Ishikawa (cell line): ENCODE measurements around the gene RHOBTB3.
A peak's percentile ranks its signal among the peaks of the same experiment; 100 is the strongest.

Source experiments
- CEBPB ChIP-seq: IDR thresholded peaks from 2 replicates; pipeline ENCODE4 v1.6.1; 2012
- CREB1 ChIP-seq: IDR thresholded peaks from 2 replicates; pipeline ENCODE4 v1.6.1; 2012; ENCODE audit warnings: low read depth
- EGR1 ChIP-seq: IDR thresholded peaks from 2 replicates; pipeline ENCODE4 v1.6.1; 2012
- EP300 ChIP-seq: IDR thresholded peaks from 2 replicates; pipeline ENCODE4 v1.6.1; 2012; ENCODE audit warnings: borderline replicate concordance
- FOXM1 ChIP-seq: IDR thresholded peaks from 2 replicates; pipeline ENCODE4 v1.6.1; 2012; ENCODE audit warnings: low read depth, borderline replicate concordance
- NFIC ChIP-seq: IDR thresholded peaks from 2 replicates; pipeline ENCODE4 v1.6.1; 2012
- RAD21 ChIP-seq: IDR thresholded peaks from 2 replicates; pipeline ENCODE4 v1.6.1; 2012; ENCODE audit warnings: low read depth
- TAF1 ChIP-seq: IDR thresholded peaks from 2 replicates; pipeline ENCODE4 v1.6.1; 2012; ENCODE audit warnings: low read depth, mild to moderate bottlenecking
- TCF12 ChIP-seq: IDR thresholded peaks from 2 replicates; pipeline ENCODE4 v1.6.1; 2012; ENCODE audit warnings: low read depth
- TEAD4 ChIP-seq: IDR thresholded peaks from 2 replicates; pipeline ENCODE4 v1.6.1; 2012
- YY1 ChIP-seq: IDR thresholded peaks from 2 replicates; pipeline ENCODE4 v1.6.1; 2012; ENCODE audit warnings: low read depth
- ZBTB7A ChIP-seq: IDR thresholded peaks from 2 replicates; pipeline ENCODE4 v1.6.1; 2012; ENCODE audit warnings: low read depth
- TF ChIP-seq, protein P1 (sequence below): IDR thresholded peaks from 2 replicates; pipeline ENCODE4 v1.6.1; 2012
- TF ChIP-seq, protein P2 (sequence below): IDR thresholded peaks from 2 replicates; pipeline ENCODE4 v1.6.1; 2012
- TF ChIP-seq, protein P3 (sequence below): IDR thresholded peaks from 2 replicates; pipeline ENCODE4 v1.6.1; 2012; ENCODE audit warnings: low read depth, mild to moderate bottlenecking

Gene RHOBTB3

DNA sequence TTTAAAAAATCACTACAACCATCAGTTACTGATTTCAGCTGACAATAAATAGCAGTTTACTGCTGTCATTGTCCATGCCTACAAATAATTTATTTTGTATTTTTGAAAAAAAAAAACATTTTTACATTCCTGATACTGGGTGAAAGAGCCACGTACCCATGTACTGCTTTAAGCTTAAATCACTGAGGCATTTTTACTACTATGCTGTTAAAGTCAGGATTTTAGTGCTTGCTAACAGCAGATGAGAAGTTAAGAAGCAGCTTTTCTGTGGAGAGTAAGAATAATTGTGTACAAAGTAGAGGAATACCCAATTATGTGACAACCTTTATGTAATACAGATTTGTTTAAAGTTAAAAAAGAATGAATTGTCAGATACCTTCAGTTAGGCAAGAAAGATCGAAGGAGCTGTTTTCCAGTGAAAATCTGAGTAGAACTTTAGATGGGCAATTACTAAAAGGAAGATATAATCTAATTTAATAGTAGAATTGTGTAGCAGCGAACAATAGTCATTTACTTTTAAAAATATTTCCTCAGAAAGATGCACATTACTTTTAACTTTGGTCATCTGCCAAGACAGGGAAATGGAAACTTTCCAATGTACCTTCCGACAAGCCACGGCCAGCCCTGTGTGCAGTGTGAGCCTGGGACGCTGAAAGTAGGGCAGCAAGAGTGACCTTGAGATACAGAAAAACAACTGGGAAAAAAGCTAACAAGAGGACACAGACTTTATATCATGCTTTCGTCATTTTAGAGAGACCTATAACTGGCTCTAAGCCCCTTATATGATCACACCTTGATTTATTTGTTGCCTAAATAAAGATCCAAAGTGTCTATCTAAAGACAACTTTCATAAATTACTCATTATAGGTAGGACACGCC is 39.9 kb downstream of the RHOBTB3 start:
- TF ChIP-seq, protein P1, sequence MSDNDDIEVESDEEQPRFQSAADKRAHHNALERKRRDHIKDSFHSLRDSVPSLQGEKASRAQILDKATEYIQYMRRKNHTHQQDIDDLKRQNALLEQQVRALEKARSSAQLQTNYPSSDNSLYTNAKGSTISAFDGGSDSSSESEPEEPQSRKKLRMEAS: no peak
- TF ChIP-seq, protein P2, sequence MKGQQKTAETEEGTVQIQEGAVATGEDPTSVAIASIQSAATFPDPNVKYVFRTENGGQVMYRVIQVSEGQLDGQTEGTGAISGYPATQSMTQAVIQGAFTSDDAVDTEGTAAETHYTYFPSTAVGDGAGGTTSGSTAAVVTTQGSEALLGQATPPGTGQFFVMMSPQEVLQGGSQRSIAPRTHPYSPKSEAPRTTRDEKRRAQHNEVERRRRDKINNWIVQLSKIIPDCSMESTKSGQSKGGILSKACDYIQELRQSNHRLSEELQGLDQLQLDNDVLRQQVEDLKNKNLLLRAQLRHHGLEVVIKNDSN: no peak
- TF ChIP-seq ZBTB7A (no peak), TCF12 (no peak), RAD21 (no peak), CEBPB (no peak), CREB1 (no peak), NFIC (no peak), TAF1 (no peak), FOXM1 (no peak), YY1 (no peak), EGR1 (no peak)
- TF ChIP-seq, protein P3, sequence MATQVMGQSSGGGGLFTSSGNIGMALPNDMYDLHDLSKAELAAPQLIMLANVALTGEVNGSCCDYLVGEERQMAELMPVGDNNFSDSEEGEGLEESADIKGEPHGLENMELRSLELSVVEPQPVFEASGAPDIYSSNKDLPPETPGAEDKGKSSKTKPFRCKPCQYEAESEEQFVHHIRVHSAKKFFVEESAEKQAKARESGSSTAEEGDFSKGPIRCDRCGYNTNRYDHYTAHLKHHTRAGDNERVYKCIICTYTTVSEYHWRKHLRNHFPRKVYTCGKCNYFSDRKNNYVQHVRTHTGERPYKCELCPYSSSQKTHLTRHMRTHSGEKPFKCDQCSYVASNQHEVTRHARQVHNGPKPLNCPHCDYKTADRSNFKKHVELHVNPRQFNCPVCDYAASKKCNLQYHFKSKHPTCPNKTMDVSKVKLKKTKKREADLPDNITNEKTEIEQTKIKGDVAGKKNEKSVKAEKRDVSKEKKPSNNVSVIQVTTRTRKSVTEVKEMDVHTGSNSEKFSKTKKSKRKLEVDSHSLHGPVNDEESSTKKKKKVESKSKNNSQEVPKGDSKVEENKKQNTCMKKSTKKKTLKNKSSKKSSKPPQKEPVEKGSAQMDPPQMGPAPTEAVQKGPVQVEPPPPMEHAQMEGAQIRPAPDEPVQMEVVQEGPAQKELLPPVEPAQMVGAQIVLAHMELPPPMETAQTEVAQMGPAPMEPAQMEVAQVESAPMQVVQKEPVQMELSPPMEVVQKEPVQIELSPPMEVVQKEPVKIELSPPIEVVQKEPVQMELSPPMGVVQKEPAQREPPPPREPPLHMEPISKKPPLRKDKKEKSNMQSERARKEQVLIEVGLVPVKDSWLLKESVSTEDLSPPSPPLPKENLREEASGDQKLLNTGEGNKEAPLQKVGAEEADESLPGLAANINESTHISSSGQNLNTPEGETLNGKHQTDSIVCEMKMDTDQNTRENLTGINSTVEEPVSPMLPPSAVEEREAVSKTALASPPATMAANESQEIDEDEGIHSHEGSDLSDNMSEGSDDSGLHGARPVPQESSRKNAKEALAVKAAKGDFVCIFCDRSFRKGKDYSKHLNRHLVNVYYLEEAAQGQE: no peak

DNA sequence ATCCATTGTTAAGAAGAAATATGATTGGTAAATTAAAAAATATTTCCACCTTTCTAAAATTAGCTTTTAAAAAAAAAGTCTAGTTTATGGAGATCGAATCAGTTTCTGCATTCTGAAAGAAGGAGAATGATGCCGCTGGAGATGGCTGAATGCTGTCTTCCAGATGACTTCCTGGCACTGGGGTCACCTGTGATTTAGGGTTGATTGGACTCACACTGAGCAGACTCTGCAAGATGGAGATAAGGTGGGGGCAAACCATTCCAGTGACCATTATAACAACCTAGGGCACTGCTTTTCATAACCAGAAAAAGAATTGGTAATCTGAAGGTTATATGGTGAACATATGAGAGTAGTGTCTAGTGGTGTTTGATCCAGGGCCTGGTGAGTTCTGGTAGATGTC is 40.8 kb downstream of the RHOBTB3 start:
- TF ChIP-seq TCF12 (no peak), FOXM1 (no peak), CREB1 (no peak), NFIC (no peak), TEAD4 (no peak), EGR1 (no peak), TAF1 (no peak), ZBTB7A (no peak), RAD21 (no peak)

DNA sequence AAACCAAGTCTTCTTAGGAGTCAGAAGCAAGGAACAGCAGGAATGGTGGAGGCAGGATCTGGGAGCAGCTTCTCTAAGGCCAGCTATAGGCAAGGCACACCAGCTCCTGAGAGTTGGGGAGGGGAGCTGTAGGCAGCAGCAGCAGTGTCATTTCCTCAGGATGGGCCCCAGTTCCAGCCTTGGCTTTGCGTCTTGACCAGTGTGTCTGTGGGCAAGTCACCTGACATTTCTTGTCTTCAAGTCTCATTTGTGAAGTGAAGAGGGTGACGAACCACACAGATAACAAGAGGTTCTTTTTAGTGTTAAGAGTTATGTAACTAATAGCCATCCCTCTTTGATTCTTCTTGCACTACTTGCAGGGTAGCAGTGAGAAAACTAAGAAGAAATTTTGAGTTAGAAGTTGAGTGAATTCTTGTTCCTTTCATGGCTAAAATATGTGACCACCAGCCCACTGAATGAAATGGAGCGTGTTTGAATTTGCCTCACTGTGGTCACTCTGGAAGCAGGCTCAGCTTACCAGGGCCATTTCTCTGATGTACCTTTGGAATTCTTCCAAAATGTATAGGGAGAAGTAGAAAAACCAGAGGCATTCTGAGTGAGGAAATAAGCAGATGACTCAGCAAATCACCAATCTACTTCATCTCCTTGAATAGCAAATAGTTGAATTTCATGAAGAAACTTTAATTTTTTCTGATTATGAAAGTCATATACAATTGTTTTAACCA is 42.4 kb downstream of the RHOBTB3 start:
- TF ChIP-seq, protein P1: no peak
- TF ChIP-seq NFIC (peak; percentile 53), CEBPB (peak; percentile 53; the same call in 1 of the 2 replicates), ZBTB7A (no peak), YY1 (no peak), FOXM1 (no peak), TCF12 (no peak)
- TF ChIP-seq, protein P2: no peak
- TF ChIP-seq, protein P3: no peak

DNA sequence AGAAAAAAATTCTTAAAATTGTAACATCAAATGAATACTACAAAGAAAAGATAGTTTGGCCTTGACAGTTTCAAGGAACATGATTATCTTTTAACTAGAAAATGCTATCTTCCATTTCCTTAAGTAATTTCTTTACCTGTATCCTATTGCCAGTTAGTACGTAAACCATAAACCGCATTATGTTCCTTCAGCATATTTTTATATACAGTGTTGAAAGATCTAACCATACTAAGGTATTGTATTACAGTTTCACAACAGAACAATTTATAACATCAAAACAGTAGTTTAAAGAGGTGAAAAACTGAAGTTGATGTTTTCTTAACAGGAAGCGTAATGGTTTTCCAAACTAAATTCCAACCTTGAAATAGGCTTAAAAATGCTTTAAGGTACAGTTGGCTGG is 46.3 kb downstream of the RHOBTB3 start:
- TF ChIP-seq YY1 (no peak), CREB1 (no peak), NFIC (no peak), EGR1 (no peak), RAD21 (no peak), TCF12 (no peak)
- TF ChIP-seq, protein P2: no peak
- TF ChIP-seq, protein P1: no peak

DNA sequence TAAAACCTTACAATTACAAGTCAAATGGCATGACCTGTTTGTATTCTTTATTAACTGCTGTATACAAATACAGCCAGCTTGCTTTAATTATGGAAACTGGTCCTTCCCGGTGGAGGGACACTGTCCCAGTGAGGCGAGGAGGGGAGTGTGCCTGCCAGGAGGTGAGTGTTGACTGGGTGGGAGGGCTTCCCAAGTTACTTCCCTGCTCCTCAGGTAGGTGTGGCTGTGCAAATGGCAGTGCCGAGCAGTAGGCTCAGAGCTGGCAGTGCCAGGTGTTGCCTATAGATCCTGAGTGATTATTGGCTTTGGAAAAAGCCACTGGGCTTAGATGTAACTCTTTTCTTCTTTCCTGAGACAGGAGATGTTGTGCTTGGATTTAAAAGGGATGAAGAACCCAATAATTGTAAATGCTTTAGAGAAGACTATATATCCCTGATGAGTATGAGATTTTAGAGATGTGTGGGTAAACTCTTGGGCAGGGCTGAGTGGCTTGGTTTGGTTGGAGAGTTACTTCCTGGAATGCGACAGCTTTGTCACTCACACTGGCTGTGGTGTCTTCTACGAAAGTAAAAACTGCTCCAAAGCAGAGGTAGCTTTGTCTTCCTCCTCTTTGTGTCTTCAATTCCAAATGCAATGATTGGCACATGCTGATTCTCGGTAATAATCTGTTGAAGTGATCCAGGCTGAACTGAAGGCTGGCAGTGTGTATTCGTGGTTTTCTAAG is 47.7 kb downstream of the RHOBTB3 start:
- no peak for TF ChIP-seq TCF12
- TF ChIP-seq, protein P1: no peak
- no peak for TF ChIP-seq RAD21
- TF ChIP-seq YY1: no peak
- no peak for TF ChIP-seq TAF1
- TF ChIP-seq, protein P3: no peak
- no peak for TF ChIP-seq CEBPB
- no peak for TF ChIP-seq FOXM1
- no peak for TF ChIP-seq CREB1
- TF ChIP-seq NFIC: no peak
- TF ChIP-seq, protein P2: no peak
- TF ChIP-seq ZBTB7A: no peak
- no peak for TF ChIP-seq EP300
- no peak for TF ChIP-seq EGR1
- TF ChIP-seq TEAD4: no peak
